ENCODE results near the gene ETF1. TPM values are rescaled to one million over a fixed set of nuclear protein-coding genes. Genes with fewer than 3 reads are reported as not detected.
"Not testable (repeated sequence)": the region's sequence is repeated elsewhere in the genome, so short reads cannot be mapped to it uniquely, and the experiment has no call there.

The ETF1 gene
- polyA plus RNA-seq, 3 donors: 65.9 to 81.4 (median 74.4) TPM

- no peak for DNase-seq
Measured at GRCh38 chr5:138495351-138495750, 47.7 kb downstream of the ETF1 start.

- DNase-seq: no peak
Measured at GRCh38 chr5:138492560-138493045, 50.4 kb downstream of the ETF1 start.

GRCh38 chr5:138491669-138492559, 51.1 kb downstream of the ETF1 start:
- DNase-seq: peak; percentile 87

GRCh38 chr5:138491284-138491648, 51.8 kb downstream of the ETF1 start:
- no peak for DNase-seq

GRCh38 chr5:138490648-138491283, 52.3 kb downstream of the ETF1 start:
- DNase-seq: no peak

GRCh38 chr5:138489683-138490061, 53.4 kb downstream of the ETF1 start:
- DNase-seq: no peak

GRCh38 chr5:138488481-138488945, 54.5 kb downstream of the ETF1 start:
- no peak for DNase-seq

- DNase-seq: no peak
Measured at GRCh38 chr5:138482638-138483037, 60.4 kb downstream of the ETF1 start.

GRCh38 chr5:138476918-138477317, 66.1 kb downstream of the ETF1 start:
- no peak for DNase-seq

- not testable (repeated sequence) for DNase-seq
Measured at GRCh38 chr5:138473151-138473550, 69.9 kb downstream of the ETF1 start.

- no peak for DNase-seq
Measured at GRCh38 chr5:138472353-138472752, 70.7 kb downstream of the ETF1 start.

GRCh38 chr5:138471052-138471361, 72.0 kb downstream of the ETF1 start:
- no peak for DNase-seq

- no peak for DNase-seq
Measured at GRCh38 chr5:138470322-138471051, 72.5 kb downstream of the ETF1 start.

- peak; percentile 83 for DNase-seq
Measured at GRCh38 chr5:138469540-138470321, 73.3 kb downstream of the ETF1 start.

GRCh38 chr5:138468966-138469539, 74.0 kb downstream of the ETF1 start:
- peak; percentile 76 for DNase-seq

- no peak for DNase-seq
Measured at GRCh38 chr5:138468133-138468965, 74.7 kb downstream of the ETF1 start.

- DNase-seq: no peak
Measured at GRCh38 chr5:138467711-138468132, 75.3 kb downstream of the ETF1 start.

GRCh38 chr5:138466900-138467710, 75.9 kb downstream of the ETF1 start:
- DNase-seq: no peak

GRCh38 chr5:138466125-138466899, 76.7 kb downstream of the ETF1 start:
- peak; percentile 50 for DNase-seq
